ENCODE measurements around the gene FGF14. TPM values are rescaled to one million over a fixed set of nuclear protein-coding genes. Genes with fewer than 3 reads are reported as not detected.
"Not testable (repeated sequence)": the region's sequence is repeated elsewhere in the genome, so short reads cannot be mapped to it uniquely, and the experiment has no call there.

The FGF14 gene
- total RNA-seq, 1 donor from 2014 or later: 0.16 TPM

DNA sequence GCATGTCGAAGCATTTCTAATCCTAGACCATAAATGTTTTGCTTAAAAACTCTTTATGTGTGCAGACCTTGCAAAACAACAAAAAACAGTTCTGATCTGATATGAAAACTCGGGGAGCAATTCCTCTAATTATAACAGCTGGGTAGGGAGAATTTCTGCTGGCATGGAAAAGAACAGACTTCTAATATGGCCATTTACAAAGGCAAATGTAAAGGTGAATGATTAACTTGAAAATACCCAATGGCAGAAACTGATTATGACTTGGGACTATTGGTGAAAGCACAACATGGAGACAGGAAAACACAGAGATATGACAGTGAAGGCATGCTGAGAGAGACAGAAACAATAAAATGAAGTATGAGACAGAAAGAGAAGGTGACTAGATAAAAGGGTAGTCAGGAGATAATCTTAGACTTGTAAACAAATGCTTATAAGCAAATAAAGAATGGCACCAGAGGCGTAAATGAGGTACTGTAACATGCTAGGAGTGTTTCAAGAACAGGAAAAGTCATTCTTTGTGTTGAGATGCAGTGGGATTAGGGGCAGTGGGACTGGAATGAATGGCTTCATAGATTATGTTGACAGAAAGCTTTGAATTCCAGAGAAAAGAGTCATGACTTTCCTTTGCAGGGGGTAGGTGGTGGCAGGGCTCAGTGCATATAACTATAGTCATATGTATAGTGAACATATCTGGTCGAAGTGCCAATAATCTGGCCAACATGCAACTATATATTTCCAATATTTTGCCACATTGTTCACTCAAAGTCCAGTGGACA, 556.4 kb downstream of the FGF14 start:
- no peak for ATAC-seq

DNA sequence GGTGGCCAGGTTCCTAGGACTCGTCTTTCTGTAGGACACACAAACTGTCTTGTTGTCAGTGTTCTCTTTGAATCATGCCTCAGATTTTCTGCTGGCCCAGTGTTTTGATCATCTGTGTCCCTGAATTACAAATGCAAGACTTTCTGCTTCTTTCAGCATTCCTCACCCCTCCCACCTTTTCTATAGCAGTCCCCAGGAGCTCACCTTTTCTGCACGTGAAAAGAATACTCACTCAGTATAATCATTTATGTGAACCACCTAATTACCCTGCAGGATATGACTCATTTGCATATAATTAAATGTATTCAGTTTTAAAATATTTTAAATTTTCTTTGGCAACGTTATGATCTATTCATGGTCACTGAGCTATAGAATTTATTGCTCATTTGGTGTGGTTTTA, 560.1 kb downstream of the FGF14 start:
- no peak for ATAC-seq

DNA sequence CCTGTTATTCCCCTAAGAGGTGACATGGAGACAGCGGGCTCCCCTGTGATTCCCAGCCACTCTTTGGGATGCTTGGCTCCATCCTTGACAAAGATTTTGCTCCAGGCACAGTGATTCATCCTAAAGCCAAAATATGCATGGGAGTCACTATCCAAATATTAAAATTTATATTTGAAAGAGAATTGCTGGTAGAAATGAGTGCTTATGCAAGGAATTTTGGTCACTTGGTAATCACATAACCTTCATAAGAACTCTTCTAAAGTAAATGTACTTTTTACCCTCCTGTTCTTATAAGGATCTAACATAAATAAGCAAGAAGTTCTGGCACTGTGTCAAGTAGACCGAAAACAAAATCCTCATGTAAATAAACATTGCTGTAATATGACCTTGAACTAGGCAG, 563.5 kb downstream of the FGF14 start:
- ATAC-seq: no peak

DNA sequence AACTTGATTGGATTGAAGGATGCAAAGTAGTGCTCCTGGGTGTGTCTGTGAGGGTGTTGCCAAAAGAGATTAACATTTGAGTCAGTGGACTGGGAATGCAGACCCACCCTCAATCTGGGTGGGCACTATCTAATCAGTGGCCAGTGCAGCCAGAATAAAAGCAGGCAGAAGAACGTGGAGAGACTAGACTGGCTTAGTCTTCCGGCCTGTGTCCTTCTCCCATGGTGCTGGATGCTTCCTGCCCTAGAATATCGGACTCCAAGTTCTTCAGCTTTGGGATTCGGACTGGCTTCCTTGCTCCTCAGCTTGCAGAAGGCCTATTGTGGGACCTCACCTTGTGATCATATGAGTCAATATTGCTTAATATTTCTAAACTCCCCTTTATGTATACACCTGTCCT, 564.1 kb downstream of the FGF14 start:
- ATAC-seq: not testable (repeated sequence)

DNA sequence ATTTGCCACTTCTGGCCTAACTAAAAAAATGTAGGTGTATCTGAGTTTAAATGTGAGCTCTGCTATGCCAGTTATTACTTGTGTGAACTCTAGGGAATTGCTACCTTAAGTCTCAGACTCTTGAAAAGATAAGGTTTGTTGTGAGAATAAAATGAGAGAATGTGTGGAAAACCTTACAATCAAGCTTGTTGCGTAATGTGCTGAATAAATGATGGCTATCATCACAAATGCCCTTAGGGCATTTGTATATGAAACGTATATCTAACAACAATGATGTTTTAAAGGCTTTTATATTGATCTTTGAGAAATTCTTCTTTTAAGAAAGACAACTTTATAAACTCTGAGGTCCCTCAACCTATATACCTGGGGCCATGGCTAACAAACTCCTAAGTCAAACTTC, 564.6 kb downstream of the FGF14 start:
- no peak for ATAC-seq

DNA sequence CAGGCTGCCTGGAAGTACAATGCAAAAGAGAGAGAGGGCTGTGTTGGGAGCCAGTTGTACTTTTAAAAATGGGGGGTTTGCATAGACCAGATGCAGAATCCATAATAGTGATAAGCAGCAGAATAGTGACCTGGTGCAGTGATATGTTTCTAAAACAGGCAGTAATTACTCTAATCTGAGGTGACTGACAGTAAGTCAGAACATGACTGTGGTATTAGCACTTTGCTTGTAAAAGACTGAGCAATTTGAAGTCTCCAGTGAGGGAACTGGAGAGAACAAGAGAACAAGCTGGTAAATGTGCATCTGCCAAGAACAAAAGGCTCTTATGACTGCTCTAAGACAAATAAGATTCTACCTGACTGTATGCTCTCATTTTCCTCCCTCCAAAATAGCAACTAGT, 565.9 kb downstream of the FGF14 start:
- no peak for ATAC-seq

DNA sequence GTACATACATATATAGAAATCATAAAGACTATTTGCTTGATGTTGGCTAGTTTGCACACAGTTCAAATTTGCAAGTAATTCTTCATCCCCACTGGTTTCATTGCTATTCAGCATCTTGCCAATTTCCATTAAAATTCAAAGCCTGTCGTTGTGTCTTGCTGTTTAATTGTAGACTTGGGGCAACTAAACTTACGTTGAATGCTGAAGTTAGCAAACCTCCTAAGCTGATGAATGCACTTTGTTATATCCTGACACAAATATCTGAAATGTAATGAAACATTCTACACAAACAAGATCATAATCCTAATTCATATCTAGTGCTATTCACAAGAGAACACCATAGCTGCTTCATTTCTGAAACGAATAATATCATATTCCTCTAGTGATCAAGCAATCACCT, 568.2 kb downstream of the FGF14 start:
- no peak for ATAC-seq

DNA sequence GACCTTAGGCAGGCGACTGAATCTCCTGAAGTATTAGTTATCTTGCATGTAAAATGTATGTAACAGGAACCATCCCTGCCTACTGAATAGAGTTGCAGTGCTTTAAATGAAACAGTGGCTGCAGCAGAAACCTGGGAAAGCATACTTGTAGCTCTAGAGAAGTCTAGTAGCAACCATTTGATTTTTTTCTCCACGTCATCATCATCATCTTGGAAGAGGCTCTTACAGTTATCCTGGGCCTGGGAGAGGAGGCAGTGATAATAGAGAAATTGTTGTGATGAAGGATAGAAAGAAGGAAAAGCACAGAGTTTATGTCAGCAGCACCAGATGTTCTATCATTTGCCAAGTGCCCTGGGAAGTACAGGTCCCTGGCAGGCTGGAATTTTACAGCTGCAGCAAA, 571.8 kb downstream of the FGF14 start:
- ATAC-seq: no peak

DNA sequence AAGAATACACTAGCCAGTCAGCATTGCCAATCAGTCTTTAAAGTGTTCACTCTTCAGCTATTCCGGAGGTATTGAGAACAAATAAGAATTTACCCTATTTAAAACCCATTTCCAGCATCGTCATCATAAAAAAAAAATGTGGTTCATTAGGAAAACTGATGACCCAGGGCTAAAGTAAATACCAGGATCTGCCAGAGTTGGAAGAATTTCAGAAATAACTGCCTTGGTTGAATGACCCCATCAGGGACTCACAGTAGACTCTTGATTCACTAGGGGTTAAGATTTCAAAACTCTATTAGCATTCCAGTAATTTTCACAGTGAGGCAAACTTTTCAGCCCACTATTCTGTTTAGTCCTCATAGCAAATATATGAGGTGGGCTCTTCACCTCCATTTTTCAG, 572.4 kb downstream of the FGF14 start:
- ATAC-seq: no peak

DNA sequence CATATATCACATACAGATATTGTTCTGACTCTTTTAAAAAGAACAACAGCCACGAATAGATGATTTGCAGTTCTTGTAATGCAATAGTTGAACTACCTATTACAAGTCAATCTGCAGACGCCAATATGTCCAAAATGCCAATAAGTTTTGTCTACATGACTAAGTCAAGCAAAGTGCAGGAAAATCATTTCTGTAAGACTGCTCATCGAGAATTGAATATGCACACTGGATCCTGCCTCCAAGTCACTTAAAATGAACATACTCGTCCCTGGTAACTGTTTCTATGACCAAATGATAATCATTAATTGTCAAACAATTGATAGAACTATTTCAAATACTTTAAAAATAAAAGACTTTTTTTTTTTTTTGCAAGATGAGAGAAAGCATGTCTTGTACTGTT, 573.7 kb downstream of the FGF14 start:
- no peak for ATAC-seq

DNA sequence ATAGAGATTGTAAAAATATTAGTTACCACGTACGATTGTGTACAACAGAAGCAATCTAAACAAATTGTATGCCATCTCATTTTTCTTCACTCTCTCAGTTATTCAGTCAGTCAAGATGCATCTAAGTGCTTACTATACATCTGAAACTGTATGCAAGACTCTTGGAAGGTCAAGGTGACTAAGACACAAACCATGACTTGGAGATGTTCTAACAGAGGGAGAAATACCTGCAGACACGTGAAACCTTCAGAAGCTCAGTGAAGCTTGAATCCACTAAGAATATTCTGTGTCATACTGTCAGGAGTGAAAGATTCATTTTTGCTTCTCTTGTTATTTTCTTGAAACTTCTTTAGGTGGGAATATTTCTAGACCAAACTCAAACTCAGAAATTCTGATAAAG, 584.0 kb downstream of the FGF14 start:
- ATAC-seq: no peak

DNA sequence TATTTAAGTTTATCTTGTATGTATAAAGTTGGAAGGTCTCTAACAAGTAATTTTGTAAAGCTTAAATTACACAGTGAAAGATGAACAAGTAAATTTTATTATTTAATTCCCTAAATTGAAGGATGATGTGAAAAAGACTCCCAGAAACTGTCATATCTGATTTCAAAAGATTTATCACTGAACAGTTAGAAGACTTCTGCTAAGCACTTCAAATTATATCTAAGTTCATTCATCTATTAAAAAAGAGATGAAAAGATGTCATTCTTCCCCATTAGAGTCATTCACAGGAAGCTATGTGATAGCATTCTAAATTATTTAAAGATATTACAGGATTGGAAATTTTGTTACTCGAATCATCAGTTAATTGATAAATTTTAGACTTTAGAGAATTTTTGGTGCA, 590.0 kb downstream of the FGF14 start:
- ATAC-seq: no peak

DNA sequence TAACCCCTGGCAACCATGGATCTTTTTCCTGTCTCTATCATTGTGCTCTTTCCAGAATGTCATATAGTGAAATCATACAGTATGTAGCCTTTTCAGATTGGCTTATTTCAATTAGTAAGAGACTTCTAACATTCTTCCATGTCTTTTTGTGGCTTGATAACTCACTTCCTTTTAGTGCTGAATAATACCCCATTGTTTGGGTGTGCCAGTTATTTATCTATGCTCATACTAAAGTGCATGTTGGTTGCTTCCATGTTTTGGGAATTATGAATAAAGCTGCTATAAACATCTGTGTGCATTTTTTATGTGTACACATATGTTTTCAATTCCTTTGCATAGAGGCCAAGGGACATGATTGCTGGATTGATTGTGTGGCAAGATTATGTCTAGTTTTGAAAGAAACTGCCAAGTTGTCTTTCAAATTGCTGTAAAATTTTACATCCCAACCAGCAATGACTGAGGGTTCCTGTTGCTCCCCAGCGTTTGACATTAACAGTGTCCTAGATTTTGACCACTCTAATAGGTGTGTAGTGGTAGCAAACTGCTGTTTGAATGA, 590.5 kb downstream of the FGF14 start:
- ATAC-seq: no peak

DNA sequence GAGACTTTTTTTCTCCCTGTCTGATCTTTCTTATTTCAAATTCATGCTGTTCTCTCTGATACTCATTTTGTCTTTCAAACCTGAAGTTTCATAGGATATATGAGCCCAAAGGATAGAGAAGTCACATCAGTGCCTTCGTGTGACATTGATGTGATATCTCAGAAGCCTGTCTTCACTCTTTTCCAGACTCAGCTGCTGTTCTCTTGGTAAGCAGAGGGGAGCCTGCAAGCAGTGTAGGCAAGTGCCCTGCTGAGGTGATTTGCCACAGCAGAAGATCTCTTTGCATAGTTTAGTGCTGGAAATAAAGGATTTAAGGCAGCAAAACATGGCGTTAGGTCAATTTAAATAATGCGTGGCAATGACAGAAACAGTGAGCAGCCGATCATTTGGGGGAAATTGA, 602.7 kb downstream of the FGF14 start:
- no peak for ATAC-seq

DNA sequence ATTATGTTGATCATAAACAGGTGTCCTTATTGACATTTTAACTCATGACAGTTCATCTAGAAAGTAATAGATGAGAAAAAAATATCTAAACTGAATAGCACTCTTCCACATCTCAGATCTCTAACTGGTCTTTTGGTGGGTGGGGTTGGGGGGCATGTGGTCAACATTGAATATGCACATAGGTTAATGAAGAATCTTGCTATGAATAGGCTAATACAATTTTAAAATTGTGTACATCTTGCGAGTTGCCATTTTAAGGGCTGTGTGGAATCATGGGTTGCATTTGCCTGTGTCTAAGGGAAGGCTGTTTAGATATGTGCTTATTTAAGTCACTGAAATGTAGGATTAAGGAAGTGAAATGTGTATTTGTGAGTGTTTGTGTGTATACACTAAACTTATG, 603.4 kb downstream of the FGF14 start:
- no peak for ATAC-seq

DNA sequence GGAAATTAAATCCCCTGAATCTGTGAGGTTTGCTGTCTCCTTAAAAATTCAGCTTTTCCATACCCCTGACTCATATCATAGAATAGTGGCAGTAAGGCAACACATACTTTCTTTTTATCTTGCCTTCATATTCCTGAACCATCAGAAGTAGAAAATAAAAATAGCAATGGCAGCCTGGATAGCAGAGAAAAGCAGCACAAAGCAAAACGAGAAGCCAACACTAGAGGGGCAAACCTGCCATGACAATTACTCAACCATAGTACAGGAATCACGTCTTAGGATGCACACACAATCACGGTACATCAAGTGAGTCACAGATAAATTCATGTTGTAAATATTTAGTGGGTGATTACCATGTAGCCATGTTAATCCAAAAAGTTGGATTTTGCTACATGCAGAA, 606.4 kb downstream of the FGF14 start:
- ATAC-seq: no peak

DNA sequence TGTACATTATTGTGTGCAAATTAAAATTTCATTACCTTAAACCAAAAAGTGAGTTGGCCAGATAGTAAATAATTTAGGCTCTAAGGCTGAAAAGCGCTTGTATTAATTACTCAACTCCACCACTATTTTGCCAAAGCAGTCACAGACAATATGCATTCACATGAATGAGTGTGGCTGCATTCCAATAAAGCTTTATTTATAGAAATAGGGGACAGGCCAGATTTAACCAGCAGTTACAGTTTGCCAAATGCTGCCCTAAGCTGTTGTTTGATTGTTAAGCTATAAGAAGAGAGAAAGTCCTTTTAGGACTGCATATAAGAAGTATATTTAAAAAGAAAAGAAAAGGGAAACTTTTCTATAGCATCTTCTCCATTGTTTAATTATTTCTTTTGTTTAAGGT, 606.8 kb downstream of the FGF14 start:
- no peak for ATAC-seq

DNA sequence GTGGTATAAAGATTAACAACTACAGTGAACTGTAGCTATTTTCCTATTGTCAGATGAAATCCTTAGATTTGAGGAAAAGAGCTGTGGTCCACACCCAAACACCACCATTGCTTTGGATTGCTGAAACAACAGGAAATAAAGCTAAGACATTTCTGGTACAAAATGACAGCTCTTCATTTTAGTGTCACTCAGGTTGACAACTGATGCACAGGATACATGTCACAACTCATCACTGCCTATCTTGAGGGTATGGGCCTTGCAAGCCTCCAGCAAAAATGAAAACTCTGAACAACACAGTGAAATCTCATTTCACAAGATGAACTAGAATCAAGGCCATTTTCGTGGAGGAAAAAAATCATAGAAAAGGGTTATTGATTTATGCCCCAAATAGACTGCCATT, 609.7 kb downstream of the FGF14 start:
- no peak for ATAC-seq

DNA sequence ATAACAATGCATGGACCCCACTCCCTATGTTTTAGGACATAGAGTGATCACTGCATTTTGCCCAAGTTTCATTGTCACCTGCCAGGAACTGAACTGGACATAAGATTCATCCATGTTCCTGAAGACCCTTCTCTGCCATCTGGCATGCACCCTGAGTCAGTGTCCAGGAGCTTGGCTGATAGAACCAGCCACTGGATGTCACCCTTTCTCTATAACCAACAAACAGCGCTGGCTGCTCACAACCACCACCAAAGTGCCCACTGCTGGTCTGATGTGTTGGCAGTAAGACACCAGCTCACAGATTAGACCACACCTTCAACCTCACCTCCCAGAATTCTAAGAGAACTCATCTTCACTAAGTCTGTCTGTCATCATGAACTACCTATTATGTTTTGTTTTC, 616.0 kb downstream of the FGF14 start:
- ATAC-seq: no peak

DNA sequence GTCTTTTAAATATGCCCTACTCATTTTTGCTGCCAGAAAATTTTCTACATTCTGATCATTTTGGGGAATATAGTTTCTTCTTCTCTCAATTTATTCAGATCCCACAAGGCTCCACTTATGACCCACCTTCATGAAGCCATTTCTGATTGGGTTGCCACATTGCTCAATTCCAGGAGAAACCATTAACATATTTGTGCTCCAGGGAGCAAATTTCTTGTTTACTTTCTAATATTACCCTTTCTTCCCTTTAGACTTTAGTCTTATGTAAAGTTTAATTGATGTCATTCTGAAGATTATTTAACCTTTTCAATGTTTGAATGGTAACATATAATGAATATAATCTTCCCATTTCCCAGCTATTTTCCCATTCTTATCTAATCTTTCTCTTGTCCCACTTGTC, 617.5 kb downstream of the FGF14 start:
- ATAC-seq: no peak

DNA sequence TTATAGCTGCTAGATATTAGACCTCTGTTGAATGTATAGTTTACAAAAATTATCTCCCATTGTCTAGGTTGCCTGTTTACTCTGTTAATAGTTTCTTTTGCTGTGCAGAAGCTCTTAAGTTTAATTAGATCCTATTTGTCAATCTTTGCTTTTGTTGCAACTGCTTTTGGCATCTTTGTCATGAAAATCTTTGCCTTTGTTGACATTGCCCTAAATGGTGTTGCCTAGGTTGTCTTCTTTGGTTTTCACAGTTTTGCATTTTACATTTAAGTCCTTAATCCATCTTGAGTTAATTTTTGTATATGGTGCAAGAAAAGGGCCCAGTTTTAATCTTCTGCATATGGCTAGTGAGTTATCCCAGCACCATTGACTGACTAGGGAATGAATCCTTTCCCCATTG, 618.3 kb downstream of the FGF14 start:
- no peak for ATAC-seq

DNA sequence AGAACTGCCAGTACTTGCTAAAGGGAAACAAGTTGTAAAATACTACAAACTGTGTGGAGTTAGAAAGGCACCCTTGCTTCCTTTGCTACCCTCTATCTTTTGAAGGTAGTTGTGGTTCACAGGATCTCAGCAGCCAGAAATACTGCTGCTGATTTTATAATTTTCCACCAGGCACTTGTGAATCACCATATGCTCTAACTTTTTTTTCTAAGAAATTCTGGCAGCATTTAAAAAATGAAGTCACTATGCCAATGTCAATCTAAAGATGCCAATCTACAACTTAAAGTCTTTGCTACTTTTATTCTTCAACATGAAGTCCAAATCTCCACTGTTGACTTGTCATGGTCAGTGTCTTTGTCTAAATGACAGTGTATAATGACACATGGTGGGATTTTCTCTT, 621.6 kb downstream of the FGF14 start:
- no peak for ATAC-seq

DNA sequence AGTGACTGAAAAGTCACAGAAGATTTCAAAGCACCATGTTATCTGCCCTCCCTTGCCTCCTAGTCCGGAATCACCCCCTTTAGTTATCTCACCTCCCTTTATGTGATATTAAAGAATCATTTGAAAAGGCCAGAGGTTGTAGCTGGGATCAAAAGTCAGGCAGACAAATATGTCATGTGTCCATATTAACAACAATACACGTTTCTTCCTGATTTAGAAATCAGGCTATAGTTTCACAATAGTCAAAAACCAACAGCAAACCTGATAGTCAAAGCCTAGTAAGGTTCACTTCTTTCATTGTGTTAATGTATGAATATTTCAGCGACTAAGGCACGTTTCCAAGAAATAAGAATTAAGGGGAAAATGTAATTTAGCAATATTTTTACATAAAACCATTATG, 622.7 kb downstream of the FGF14 start:
- ATAC-seq: no peak

DNA sequence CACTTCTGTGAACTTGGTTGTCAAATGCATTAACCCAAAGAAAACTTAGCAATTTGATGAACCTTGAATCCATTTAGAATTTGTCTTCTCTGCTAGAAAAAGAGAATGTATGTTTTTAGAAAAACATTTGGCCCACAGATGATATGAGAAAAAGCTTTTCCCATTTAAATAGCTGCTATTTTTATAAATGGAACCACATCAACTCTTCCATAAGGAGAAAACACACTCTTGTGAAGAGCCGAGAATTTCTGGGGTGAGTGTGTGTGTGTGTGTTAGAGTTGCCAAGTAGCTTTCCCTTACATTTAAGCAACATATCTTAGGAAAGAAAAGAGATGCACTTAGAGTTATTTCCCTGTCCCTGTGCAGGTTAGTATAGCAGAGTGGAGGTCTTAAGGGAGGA, 626.6 kb downstream of the FGF14 start:
- ATAC-seq: no peak

DNA sequence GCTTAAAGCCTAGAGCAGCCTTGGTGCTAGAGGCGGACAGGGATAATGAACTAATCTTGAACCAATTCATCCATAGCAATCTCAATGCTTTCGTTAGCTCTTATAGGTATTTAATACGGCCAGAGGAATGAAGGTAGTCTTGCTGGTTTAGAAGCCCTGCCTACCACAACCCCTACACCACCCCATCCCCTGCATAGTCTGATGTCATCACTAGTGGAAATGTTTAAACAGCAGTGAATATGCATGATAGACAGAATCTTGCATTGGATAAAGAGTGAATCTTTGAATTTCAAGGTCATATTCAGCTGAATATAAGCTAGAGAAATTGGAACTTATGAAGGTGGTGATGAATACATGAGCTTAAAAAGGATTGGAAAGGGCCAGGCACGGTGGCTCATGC, 627.5 kb downstream of the FGF14 start:
- ATAC-seq: no peak

All from esophagus mucosa (tissue), 1 donor.